Natural killer cell (primary cell): ENCODE results near the gene ICA1. TPM values are rescaled to one million over a fixed set of nuclear protein-coding genes. Genes with fewer than 3 reads are reported as not detected.

ENCODE experiments used
- ATAC-seq, 3 donors: fragments of 150-1000 bp in 2 of 3; fragments of 200-7000 bp in 1 of 3; cut with Tn5 transposase; 1 replicate in 1 of 3; 2 replicates in 2 of 3; pipeline ENCODE4 v1.10.0; 2021; ENCODE audit warnings: mild to moderate bottlenecking in 2 of 3, moderate library complexity in 2 of 3
- DNase-seq, 2 donors: peaks; one replicate each; pipeline versions ENCODE4 v3.0.0 to v3.0.0-alpha.2; 2013 to 2021; ENCODE audit warnings: mixed read lengths in 1 of 2
- H3K27ac ChIP-seq: one replicate; pipeline ENCODE4 v1.5.1; 2013; ENCODE audit warnings: mild to moderate bottlenecking, low read length
- H3K27me3 ChIP-seq: one replicate; pipeline ENCODE4 v1.6.1; 2013; ENCODE audit warnings: low read length; ENCODE audit not compliant: control insufficient read depth, insufficient read depth
- H3K36me3 ChIP-seq: one replicate; pipeline ENCODE4 v1.6.1; 2013; ENCODE audit warnings: low read length; ENCODE audit not compliant: control insufficient read depth, insufficient read depth
- H3K4me1 ChIP-seq: one replicate; pipeline ENCODE4 v1.6.1; 2013; ENCODE audit warnings: low read length; ENCODE audit not compliant: control insufficient read depth, insufficient read depth
- H3K4me3 ChIP-seq: one replicate; pipeline ENCODE4 v1.5.1; 2013; ENCODE audit warnings: low read length
- H3K9me3 ChIP-seq: one replicate; pipeline ENCODE4 v1.6.1; 2013; ENCODE audit warnings: low read length; ENCODE audit not compliant: control insufficient read depth, insufficient read depth
- H3K27ac Mint-ChIP-seq, 2 donors: one replicate each; pipeline ENCODE4 v1.8.0; 2022; ENCODE audit warnings: mild to moderate bottlenecking in 2 of 2, mixed read lengths in 2 of 2, moderate library complexity in 1 of 2
- H3K27me3 Mint-ChIP-seq, 2 donors: one replicate each; pipeline ENCODE4 v1.8.0; 2022; ENCODE audit warnings: low read depth in 2 of 2, mixed read lengths in 2 of 2
- H3K36me3 Mint-ChIP-seq: one replicate; pipeline ENCODE4 v1.8.0; 2022; ENCODE audit warnings: mixed read lengths
- H3K4me1 Mint-ChIP-seq, 2 donors: one replicate each; pipeline ENCODE4 v1.8.0; 2022; ENCODE audit warnings: mixed read lengths in 2 of 2
- H3K4me3 Mint-ChIP-seq: one replicate; pipeline ENCODE4 v1.8.0; 2022; ENCODE audit warnings: mild to moderate bottlenecking, moderate library complexity, mixed read lengths
- H3K9me3 Mint-ChIP-seq, 2 donors: one replicate each; pipeline ENCODE4 v1.8.0; 2022; ENCODE audit warnings: mixed read lengths in 2 of 2
- WGBS: methylation state at CpG from one replicate; pipeline ENCODE4 v1.1.7; 2013; ENCODE audit warnings: missing lambda C conversion rate; ENCODE audit not compliant: insufficient coverage; 5-methylcytosine and 5-hydroxymethylcytosine counted together
- intact Hi-C: fragments of 100-400 bp; cut with micrococcal nuclease; formaldehyde crosslinking; loops from one replicate; pipeline ENCODE4 v1.14.2; 2022
- total RNA-seq, 4 donors: library from RNA; stranded (reverse); fragments of 120-200 nt in 1 of 4; gene quantifications; one replicate each; pipeline versions ENCODE4 v1.2.3 to v1.2.4, GENCODE V29; 2013 to 2022
- TF ChIP-seq, protein P1 (sequence below): fragments of 200-600 bp; IDR thresholded peaks from one replicate; pipeline ENCODE4 v1.8.0; 2022; ENCODE audit warnings: antibody characterized with exemption

ICA1 gene
- total RNA-seq, 3 donors from 2014 or later (not counting 1 experiment from before 2014, with no cell fraction given), result 0.75 to 1.9 (median 1.4) TPM

DNA sequence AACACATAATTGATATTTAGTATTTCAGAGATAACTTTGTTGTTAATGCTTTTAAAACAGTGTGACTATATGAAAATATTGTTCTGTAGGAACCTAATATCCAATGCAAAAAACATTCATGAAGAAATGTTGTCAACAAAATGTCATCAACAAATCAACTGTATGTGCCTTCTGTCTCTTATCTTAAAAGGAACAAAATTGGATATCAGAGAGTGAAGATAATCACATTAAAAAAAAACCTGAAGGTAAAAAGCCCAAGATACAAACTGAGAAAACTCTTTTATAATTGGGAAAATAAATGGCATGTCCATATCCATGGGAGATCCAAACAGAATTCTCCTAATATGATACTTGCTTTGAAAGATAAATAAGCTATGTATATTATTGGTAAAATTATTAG is 33.9 kb downstream of the ICA1 start:
- Mint-ChIP-seq H3K4me1 (no peaks in the 10 kb centered on the region), H3K27me3 (peaks cover 18 to 37% of the 10 kb centered on the region in 2 donors), H3K4me3 (no peak overlapping the region), H3K36me3 (no peaks in the 10 kb centered on the region), H3K27ac (no peak overlapping the region), H3K9me3 (no peaks in the 10 kb centered on the region)
- H3K4me3 ChIP-seq, result no peak overlapping the region
- ATAC-seq, result no peak
- no peaks in the 10 kb centered on the region for H3K9me3 ChIP-seq
- no peaks in the 10 kb centered on the region for H3K36me3 ChIP-seq
- H3K27me3 ChIP-seq, result peaks cover 8% of the 10 kb centered on the region
- H3K27ac ChIP-seq, result no peak overlapping the region
- H3K4me1 ChIP-seq, result no peaks in the 10 kb centered on the region
- TF ChIP-seq, protein P1, sequence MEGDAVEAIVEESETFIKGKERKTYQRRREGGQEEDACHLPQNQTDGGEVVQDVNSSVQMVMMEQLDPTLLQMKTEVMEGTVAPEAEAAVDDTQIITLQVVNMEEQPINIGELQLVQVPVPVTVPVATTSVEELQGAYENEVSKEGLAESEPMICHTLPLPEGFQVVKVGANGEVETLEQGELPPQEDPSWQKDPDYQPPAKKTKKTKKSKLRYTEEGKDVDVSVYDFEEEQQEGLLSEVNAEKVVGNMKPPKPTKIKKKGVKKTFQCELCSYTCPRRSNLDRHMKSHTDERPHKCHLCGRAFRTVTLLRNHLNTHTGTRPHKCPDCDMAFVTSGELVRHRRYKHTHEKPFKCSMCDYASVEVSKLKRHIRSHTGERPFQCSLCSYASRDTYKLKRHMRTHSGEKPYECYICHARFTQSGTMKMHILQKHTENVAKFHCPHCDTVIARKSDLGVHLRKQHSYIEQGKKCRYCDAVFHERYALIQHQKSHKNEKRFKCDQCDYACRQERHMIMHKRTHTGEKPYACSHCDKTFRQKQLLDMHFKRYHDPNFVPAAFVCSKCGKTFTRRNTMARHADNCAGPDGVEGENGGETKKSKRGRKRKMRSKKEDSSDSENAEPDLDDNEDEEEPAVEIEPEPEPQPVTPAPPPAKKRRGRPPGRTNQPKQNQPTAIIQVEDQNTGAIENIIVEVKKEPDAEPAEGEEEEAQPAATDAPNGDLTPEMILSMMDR, result no peak
- no peak for DNase-seq
- intact Hi-C loops, result no loop called here

DNA sequence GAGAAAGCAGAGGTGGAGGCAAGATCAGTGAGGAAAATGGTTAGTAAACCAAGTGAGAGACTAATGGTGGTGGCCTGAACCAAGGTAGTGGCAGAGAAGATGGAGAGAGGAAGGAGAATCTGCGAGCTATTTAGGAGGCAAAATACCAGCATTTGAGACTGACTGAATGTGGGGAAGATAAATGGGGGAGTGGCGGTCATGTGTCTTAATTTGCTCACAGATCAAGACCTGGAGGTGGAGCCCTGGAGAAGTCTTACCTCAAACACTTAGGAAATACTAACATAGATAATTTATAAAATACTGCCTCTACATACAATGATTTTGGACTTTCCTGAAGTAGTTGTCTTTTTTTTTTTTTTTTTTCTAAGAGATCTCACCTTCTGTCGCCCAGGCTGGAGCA is 34.7 kb downstream of the ICA1 start:
- peaks cover 16 to 31% of the 10 kb centered on the region in 2 donors for H3K27me3 Mint-ChIP-seq
- no peaks in the 10 kb centered on the region for H3K4me1 Mint-ChIP-seq
- TF ChIP-seq, protein P1, result no peak
- Histone ChIP-seq H3K27me3 (peaks cover 8% of the 10 kb centered on the region), H3K9me3 (no peaks in the 10 kb centered on the region), H3K27ac (no peak overlapping the region), H3K4me3 (no peak overlapping the region), H3K36me3 (no peaks in the 10 kb centered on the region), H3K4me1 (no peaks in the 10 kb centered on the region)
- 95% methylated on average over 3 of the region's 3 CpGs for WGBS
- no peak overlapping the region for H3K4me3 Mint-ChIP-seq
- no peaks in the 10 kb centered on the region for H3K36me3 Mint-ChIP-seq
- no peaks in the 10 kb centered on the region for H3K9me3 Mint-ChIP-seq
- no peak for DNase-seq
- H3K27ac Mint-ChIP-seq, result no peak overlapping the region
- intact Hi-C loops, result no loop called here
- ATAC-seq, result no peak

DNA sequence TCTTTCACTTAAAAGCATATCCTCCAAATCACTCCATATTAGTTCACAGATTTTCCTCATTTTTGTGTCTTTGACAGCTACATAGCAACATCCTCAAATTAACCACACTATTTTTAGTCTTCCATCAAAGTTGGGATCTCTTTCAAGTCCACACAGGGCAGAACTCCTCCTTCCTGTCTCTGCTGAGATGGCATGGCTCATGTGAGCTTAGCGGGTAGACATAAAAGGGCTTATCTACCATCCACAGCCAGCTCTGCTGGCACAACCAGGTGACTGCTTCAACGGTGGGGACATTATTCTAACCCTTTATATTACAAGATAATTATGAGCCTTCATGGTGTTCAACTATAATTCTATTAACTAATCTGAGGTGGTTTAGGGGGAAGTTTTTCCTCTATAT is 35.5 kb downstream of the ICA1 start:
- TF ChIP-seq, protein P1, result no peak
- Histone ChIP-seq H3K4me1 (no peaks in the 10 kb centered on the region), H3K4me3 (no peak overlapping the region), H3K27ac (no peak overlapping the region), H3K36me3 (no peaks in the 10 kb centered on the region), H3K27me3 (peaks cover 8% of the 10 kb centered on the region), H3K9me3 (no peaks in the 10 kb centered on the region)
- Mint-ChIP-seq H3K4me1 (no peaks in the 10 kb centered on the region), H3K4me3 (no peak overlapping the region), H3K9me3 (no peaks in the 10 kb centered on the region), H3K36me3 (no peaks in the 10 kb centered on the region), H3K27me3 (peaks cover 16 to 28% of the 10 kb centered on the region in 2 donors), H3K27ac (no peak overlapping the region)
- ATAC-seq, result no peak
- intact Hi-C loops, result no loop called here
- no peak for DNase-seq
- 44% methylated on average over 1 of the region's 2 CpGs for WGBS

DNA sequence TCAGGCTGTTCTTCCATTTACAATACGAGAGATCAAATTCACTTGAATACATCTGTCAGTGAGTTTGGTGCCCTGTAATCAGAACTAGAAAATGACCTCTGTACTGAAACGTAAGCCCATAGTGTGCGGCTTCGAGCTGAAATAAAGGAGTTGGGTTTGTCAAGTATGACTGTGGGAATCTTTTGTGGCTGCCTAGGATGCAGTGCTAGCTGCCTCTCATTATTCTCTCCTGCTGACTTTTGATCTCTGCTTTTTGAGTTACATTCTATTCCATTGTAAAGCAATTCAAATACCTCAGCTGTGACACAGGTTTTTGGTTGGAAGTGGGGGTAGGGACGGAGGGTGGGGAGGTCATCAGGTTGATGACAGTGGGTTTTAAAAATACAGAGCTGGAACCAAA is 40.4 kb downstream of the ICA1 start:
- H3K9me3 ChIP-seq, result no peaks in the 10 kb centered on the region
- TF ChIP-seq, protein P1, result no peak
- no peak overlapping the region for H3K27ac ChIP-seq
- intact Hi-C loops, result no loop called here
- Mint-ChIP-seq H3K4me3 (no peak overlapping the region), H3K4me1 (peaks cover 5 to 6% of the 10 kb centered on the region in 2 donors), H3K36me3 (no peaks in the 10 kb centered on the region), H3K27me3 (peaks cover 9 to 20% of the 10 kb centered on the region in 2 donors), H3K9me3 (no peaks in the 10 kb centered on the region), H3K27ac (no peak overlapping the region)
- DNase-seq (no peak), ATAC-seq (no peak)
- peaks cover 7% of the 10 kb centered on the region for H3K27me3 ChIP-seq
- 92% methylated on average over 5 of the region's 5 CpGs for WGBS
- no peak overlapping the region for H3K4me3 ChIP-seq
- no peaks in the 10 kb centered on the region for H3K4me1 ChIP-seq
- no peaks in the 10 kb centered on the region for H3K36me3 ChIP-seq
